K562 (cell line): ENCODE data around the gene ILK. TPM values are rescaled to one million over a fixed set of nuclear protein-coding genes. Genes with fewer than 3 reads are reported as not detected.
A peak's percentile ranks its signal among the peaks of the same experiment; 100 is the strongest.

ENCODE experiments used
- BRD9 ChIP-seq: fragments of 450-650 bp; IDR thresholded peaks from 2 replicates; pipeline ENCODE4 v1.6.1; 2018; ENCODE audit warnings: low read depth; ENCODE audit not compliant: partially characterized antibody
- CGGBP1 ChIP-seq: fragments of 250-450 bp; sonication (Bioruptor Pico); IDR thresholded peaks from 2 replicates; pipeline ENCODE4 v1.9.0; 2021; ENCODE audit warnings: mild to moderate bottlenecking
- ETV5 ChIP-seq: sonication (generic); formaldehyde crosslinking; IDR thresholded peaks from 2 replicates; pipeline ENCODE4 v1.4.0; 2020; ENCODE audit warnings: low read depth, mild to moderate bottlenecking, missing genetic modification reagents
- FOXJ2 ChIP-seq: fragments of 200-800 bp; sonication (Bioruptor generic); IDR thresholded peaks from 2 replicates; pipeline ENCODE4 v1.6.1; 2016; ENCODE audit warnings: missing genetic modification characterization, missing compliant biosample characterization
- FOXK2 ChIP-seq, 2 experiments: fragments of 450-650 bp; IDR thresholded peaks in 1 of 2; conservative IDR thresholded peaks in 1 of 2; 2 replicates each; pipeline ENCODE4 v1.6.1; 2016; ENCODE audit warnings: low read depth in 2 of 2, mild to moderate bottlenecking in 1 of 2
- HES1 ChIP-seq: fragments of 450-650 bp; IDR thresholded peaks from 2 replicates; pipeline ENCODE4 v1.6.1; 2016; ENCODE audit warnings: low read depth, mild to moderate bottlenecking, moderate library complexity
- MEF2D ChIP-seq: conservative IDR thresholded peaks from 2 replicates; pipeline ENCODE4 v1.6.1; 2016; ENCODE audit warnings: low read depth, missing genetic modification characterization, missing compliant biosample characterization
- MTA1 ChIP-seq: fragments of 450-650 bp; IDR thresholded peaks from 2 replicates; pipeline ENCODE4 v1.6.1; 2017; ENCODE audit warnings: borderline replicate concordance
- NCOA4 ChIP-seq: fragments of 450-650 bp; IDR thresholded peaks from 2 replicates; pipeline ENCODE4 v1.6.1; 2018; ENCODE audit warnings: mild to moderate bottlenecking; ENCODE audit not compliant: partially characterized antibody
- NELFE ChIP-seq: IDR thresholded peaks from 2 replicates; pipeline ENCODE4 v1.6.1; 2011; ENCODE audit warnings: mild to moderate bottlenecking; ENCODE audit not compliant: insufficient read depth, insufficient read length
- POLR2B ChIP-seq: fragments of 450-650 bp; IDR thresholded peaks from 2 replicates; pipeline ENCODE4 v1.6.1; 2018; ENCODE audit warnings: low read depth; ENCODE audit not compliant: partially characterized antibody
- PRPF4 ChIP-seq: fragments of 200-400 bp; formaldehyde crosslinking; IDR thresholded peaks from one replicate; pipeline ENCODE4 v1.6.1; 2017; ENCODE audit warnings: low read length, low read depth, mild to moderate bottlenecking; ENCODE audit not compliant: insufficient read depth, poor library complexity, severe bottlenecking
- SETDB1 ChIP-seq: IDR thresholded peaks from one replicate; pipeline ENCODE4 v1.6.1; 2012; ENCODE audit warnings: low read length, control low read depth, inconsistent platforms
- TAL1 ChIP-seq: fragments of 450-650 bp; IDR thresholded peaks from 2 replicates; pipeline ENCODE4 v1.6.1; 2016; ENCODE audit warnings: mild to moderate bottlenecking
- TGIF2 ChIP-seq: sonication (generic); formaldehyde crosslinking; IDR thresholded peaks from 2 replicates; pipeline ENCODE4 v1.8.1; 2022; ENCODE audit warnings: mild to moderate bottlenecking, missing genetic modification reagents, moderate library complexity
- VEZF1 ChIP-seq: fragments of 200-800 bp; sonication (Bioruptor generic); IDR thresholded peaks from 2 replicates; pipeline ENCODE4 v1.6.1; 2017; ENCODE audit warnings: missing genetic modification characterization, missing compliant biosample characterization
- ZNF354B ChIP-seq: fragments of 250-450 bp; sonication (Bioruptor Pico); IDR thresholded peaks from 2 replicates; pipeline ENCODE4 v1.4.0; 2020
- ZNF449 ChIP-seq: fragments of 250-450 bp; sonication (Bioruptor Pico); IDR thresholded peaks from 2 replicates; pipeline ENCODE4 v1.8.0; 2022; ENCODE audit warnings: moderate library complexity, mild to moderate bottlenecking, inconsistent platforms
- ZNF668 ChIP-seq: fragments of 250-450 bp; sonication (Bioruptor Pico); IDR thresholded peaks from 2 replicates; pipeline ENCODE4 v1.8.0; 2022; ENCODE audit warnings: mild to moderate bottlenecking, inconsistent platforms
- polyA plus RNA-seq, 8 experiments: library from polyadenylated mRNA; depleted of rRNA in 4 of 8; stranded (reverse) in 5 of 8; unstranded in 3 of 8; fragments of >200 nt; fragmentation: Nextera tagmentation in 2 of 8; fragmentation: Illumina TruSeq in 1 of 8; extraction: Ambion mirVana in 2 of 8; extraction: Trizol in 1 of 8; gene quantifications; 2 replicates each; pipeline versions ENCODE4 v1.2.1 to v1.2.3, GENCODE V29; 2011 to 2014; ENCODE audit warnings: inconsistent platforms in 1 of 8, missing spikeins in 1 of 8
- total RNA-seq, 7 experiments: library from RNA; depleted of rRNA in 6 of 7; stranded (reverse); fragments of >200 nt in 6 of 7; fragmentation: Illumina TruSeq in 2 of 7; extraction: Trizol in 2 of 7; gene quantifications; 2 replicates each; pipeline versions ENCODE4 v1.2.1 to v1.2.3, GENCODE V29; 2011 to 2021; ENCODE audit warnings: low replicate concordance in 1 of 7
- TF ChIP-seq, protein P1 (sequence below): sonication (generic); formaldehyde crosslinking; IDR thresholded peaks from 2 replicates; pipeline ENCODE4 v1.8.1; 2023; ENCODE audit warnings: mild to moderate bottlenecking, missing genetic modification reagents
- TF ChIP-seq, protein P2 (sequence below): fragments of 450-650 bp; IDR thresholded peaks from 2 replicates; pipeline ENCODE4 v1.6.1; 2017; ENCODE audit warnings: mild to moderate bottlenecking, moderate library complexity

ILK gene
- total and polyA plus RNA-seq, 9 of the 15 experiments (the other 6 are each of a cell fraction or from before 2014, with no cell fraction given), result 43.3 to 95.9 (median 58.9) TPM

GRCh38 chr11:6568191-6568918 is 35.2 kb upstream of the ILK start (continued):
- TF ChIP-seq PRPF4 (no peak), VEZF1 (CRISPR knock-in tag) (peak; percentile 63), ZNF449 (CRISPR knock-in tag) (no peak), POLR2B (peak; percentile 13), HES1 (no peak), SETDB1 (no peak), MEF2D (tag) (peak; percentile 50; the same call in 1 of the 2 replicates), ETV5 (CRISPR knock-in tag) (0 out of 2 replicates have a peak, but pooled peaks have one; percentile 19), NELFE (no peak), TGIF2 (CRISPR knock-in tag) (no peak), ZNF354B (CRISPR knock-in tag) (no peak), MTA1 (peak; percentile 70; the same call in 1 of the 2 replicates), TAL1 (peak; percentile 51; the same call in 1 of the 2 replicates), ZNF668 (CRISPR knock-in tag) (no peak), NCOA4 (no peak), CGGBP1 (CRISPR knock-in tag) (no peak), FOXJ2 (tag) (0 out of 2 replicates have a peak, but pooled peaks have one; percentile 7), FOXK2 (conservative IDR thresholded peaks at IDR 0.05 in 1 of 2, IDR thresholded peaks at IDR 0.05 in 1 of 2; ENCODE audit: low read depth in 2 of 2) (peak; percentile 78 to 86; a peak in 3 of 4 replicates), BRD9 (no peak)
- TF ChIP-seq, protein P1, sequence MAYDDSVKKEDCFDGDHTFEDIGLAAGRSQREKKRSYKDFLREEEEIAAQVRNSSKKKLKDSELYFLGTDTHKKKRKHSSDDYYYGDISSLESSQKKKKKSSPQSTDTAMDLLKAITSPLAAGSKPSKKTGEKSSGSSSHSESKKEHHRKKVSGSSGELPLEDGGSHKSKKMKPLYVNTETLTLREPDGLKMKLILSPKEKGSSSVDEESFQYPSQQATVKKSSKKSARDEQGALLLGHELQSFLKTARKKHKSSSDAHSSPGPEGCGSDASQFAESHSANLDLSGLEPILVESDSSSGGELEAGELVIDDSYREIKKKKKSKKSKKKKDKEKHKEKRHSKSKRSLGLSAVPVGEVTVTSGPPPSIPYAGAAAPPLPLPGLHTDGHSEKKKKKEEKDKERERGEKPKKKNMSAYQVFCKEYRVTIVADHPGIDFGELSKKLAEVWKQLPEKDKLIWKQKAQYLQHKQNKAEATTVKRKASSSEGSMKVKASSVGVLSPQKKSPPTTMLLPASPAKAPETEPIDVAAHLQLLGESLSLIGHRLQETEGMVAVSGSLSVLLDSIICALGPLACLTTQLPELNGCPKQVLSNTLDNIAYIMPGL (CRISPR knock-in tag), result no peak
- TF ChIP-seq, protein P2, sequence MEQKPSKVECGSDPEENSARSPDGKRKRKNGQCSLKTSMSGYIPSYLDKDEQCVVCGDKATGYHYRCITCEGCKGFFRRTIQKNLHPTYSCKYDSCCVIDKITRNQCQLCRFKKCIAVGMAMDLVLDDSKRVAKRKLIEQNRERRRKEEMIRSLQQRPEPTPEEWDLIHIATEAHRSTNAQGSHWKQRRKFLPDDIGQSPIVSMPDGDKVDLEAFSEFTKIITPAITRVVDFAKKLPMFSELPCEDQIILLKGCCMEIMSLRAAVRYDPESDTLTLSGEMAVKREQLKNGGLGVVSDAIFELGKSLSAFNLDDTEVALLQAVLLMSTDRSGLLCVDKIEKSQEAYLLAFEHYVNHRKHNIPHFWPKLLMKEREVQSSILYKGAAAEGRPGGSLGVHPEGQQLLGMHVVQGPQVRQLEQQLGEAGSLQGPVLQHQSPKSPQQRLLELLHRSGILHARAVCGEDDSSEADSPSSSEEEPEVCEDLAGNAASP, result no peak
